Caco-2 (cell line): ENCODE results near the gene SQSTM1. TPM values are rescaled to one million over a fixed set of nuclear protein-coding genes. Genes with fewer than 3 reads are reported as not detected.
A peak's percentile ranks its signal among the peaks of the same experiment; 100 is the strongest.

ENCODE experiments used
- BruUV-seq: library from RNA; stranded (reverse); fragments of 400-500 nt; replicated peaks from 2 replicates; lab custom pipeline; 2021; lab: Mats Ljungman, UMichigan
- CTCF ChIA-PET: fragments of 300-600 bp; sonication (Branson Sonifier 250); formaldehyde crosslinking; loops from one replicate; lab custom pipeline; 2022; ENCODE audit warnings: antibody characterized with exemption; lab: Charles Lee
- POLR2A ChIA-PET: fragments of 300-600 bp; sonication (Branson Sonifier 250); formaldehyde crosslinking; loops from one replicate; lab custom pipeline; 2022; ENCODE audit warnings: antibody characterized with exemption; lab: Charles Lee
- DNase-seq, 2 experiments: peaks; one replicate each; pipeline versions ENCODE4 v3.0.0 to v3.0.0-alpha.2; 2020 to 2022
- H3K27me3 ChIP-seq: replicated peaks from 2 replicates; pipeline ENCODE4 v1.6.0; 2011; ENCODE audit warnings: low read length; ENCODE audit not compliant: control insufficient read depth, insufficient read depth
- H3K36me3 ChIP-seq: 2 replicates; pipeline ENCODE4 v1.5.1; 2011; ENCODE audit warnings: low read length; ENCODE audit not compliant: control insufficient read depth, insufficient read depth
- H3K4me1 ChIP-seq: fragments of 250-450 bp; sonication (Bioruptor Pico); 2 replicates; pipeline ENCODE4 v1.5.1; 2020; ENCODE audit warnings: mild to moderate bottlenecking
- H3K4me3 ChIP-seq: 2 replicates; pipeline ENCODE4 v1.5.1; 2011; ENCODE audit warnings: low read depth, mild to moderate bottlenecking, control low read depth, low read length
- H3K9me3 ChIP-seq: fragments of 250-450 bp; sonication (Bioruptor Pico); 2 replicates; pipeline ENCODE4 v1.5.1; 2020; ENCODE audit warnings: mild to moderate bottlenecking, moderate library complexity
- H3K27ac Mint-ChIP-seq: one replicate; pipeline ENCODE4 v1.8.0; 2022; ENCODE audit warnings: mixed read lengths; ENCODE audit not compliant: unreplicated experiment
- H3K27me3 Mint-ChIP-seq: one replicate; pipeline ENCODE4 v1.8.0; 2022; ENCODE audit warnings: mixed read lengths; ENCODE audit not compliant: insufficient read depth, unreplicated experiment
- H3K36me3 Mint-ChIP-seq: one replicate; pipeline ENCODE4 v1.8.0; 2022; ENCODE audit warnings: mild to moderate bottlenecking, mixed read lengths; ENCODE audit not compliant: insufficient read depth, unreplicated experiment
- H3K4me1 Mint-ChIP-seq: one replicate; pipeline ENCODE4 v1.8.0; 2022; ENCODE audit warnings: low read depth, mixed read lengths; ENCODE audit not compliant: unreplicated experiment
- H3K4me3 Mint-ChIP-seq: one replicate; pipeline ENCODE4 v1.8.0; 2022; ENCODE audit warnings: mild to moderate bottlenecking, moderate library complexity, mixed read lengths; ENCODE audit not compliant: unreplicated experiment
- H3K9me3 Mint-ChIP-seq: one replicate; pipeline ENCODE4 v1.8.0; 2022; ENCODE audit warnings: mixed read lengths; ENCODE audit not compliant: unreplicated experiment
- CTCF ChIP-seq, 2 experiments: fragments of 200-600 bp in 1 of 2; IDR thresholded peaks; 1 replicate in 1 of 2; 2 replicates in 1 of 2; pipeline versions ENCODE4 v1.5.1 to v1.8.0; 2011 to 2022; ENCODE audit warnings: antibody characterized with exemption in 1 of 2, control low read depth in 1 of 2, inconsistent platforms in 1 of 2, low read depth in 1 of 2, low read length in 1 of 2, mild to moderate bottlenecking in 1 of 2, moderate library complexity in 1 of 2; ENCODE audit not compliant: insufficient read depth in 1 of 2, severe bottlenecking in 1 of 2, unreplicated experiment in 1 of 2
- intact Hi-C: fragments of 100-400 bp; cut with micrococcal nuclease; formaldehyde crosslinking; loops from one replicate; pipeline ENCODE4 v1.10.0; 2022; ENCODE audit not compliant: unreplicated experiment
- total RNA-seq: library from RNA; stranded (reverse); gene quantifications from 2 replicates; pipeline ENCODE4 v1.2.3, GENCODE V29; 2022

SQSTM1 gene
- total RNA-seq, 1 experiment from 2014 or later: 259 TPM

- peak; percentile 10 to 20 for TF ChIP-seq CTCF (IDR thresholded peaks at IDR 0.05; ENCODE audit: insufficient read depth in 1 of 2, low read depth in 1 of 2, low read length in 1 of 2, severe bottlenecking in 1 of 2, unreplicated experiment in 1 of 2)
- H3K9me3 Mint-ChIP-seq: no peaks in the 10 kb centered on the region
- intact Hi-C loops: no loop called here
- H3K4me1 Mint-ChIP-seq: peaks cover 20% of the 10 kb centered on the region
- no peaks in the 10 kb centered on the region for H3K9me3 ChIP-seq
- peaks cover 21% of the 10 kb centered on the region for H3K4me1 ChIP-seq
- ChIA-PET POLR2A (no interaction called here), CTCF (no interaction called here)
- no peak overlapping the region for H3K4me3 Mint-ChIP-seq
- no TSS peak for BruUV-seq
- no peaks in the 10 kb centered on the region for H3K27me3 Mint-ChIP-seq
- H3K27me3 ChIP-seq: no peaks in the 10 kb centered on the region
- H3K36me3 Mint-ChIP-seq: peaks cover 76% of the 10 kb centered on the region
- H3K36me3 ChIP-seq: peaks cover 10% of the 10 kb centered on the region
- H3K27ac Mint-ChIP-seq: no peak overlapping the region
- no peak overlapping the region for H3K4me3 ChIP-seq
- DNase-seq: peak in 1 of 2 experiments; percentile 46
Measured at GRCh38 chr5:179801304-179802206, 19.1 kb upstream of the SQSTM1 start.

DNA sequence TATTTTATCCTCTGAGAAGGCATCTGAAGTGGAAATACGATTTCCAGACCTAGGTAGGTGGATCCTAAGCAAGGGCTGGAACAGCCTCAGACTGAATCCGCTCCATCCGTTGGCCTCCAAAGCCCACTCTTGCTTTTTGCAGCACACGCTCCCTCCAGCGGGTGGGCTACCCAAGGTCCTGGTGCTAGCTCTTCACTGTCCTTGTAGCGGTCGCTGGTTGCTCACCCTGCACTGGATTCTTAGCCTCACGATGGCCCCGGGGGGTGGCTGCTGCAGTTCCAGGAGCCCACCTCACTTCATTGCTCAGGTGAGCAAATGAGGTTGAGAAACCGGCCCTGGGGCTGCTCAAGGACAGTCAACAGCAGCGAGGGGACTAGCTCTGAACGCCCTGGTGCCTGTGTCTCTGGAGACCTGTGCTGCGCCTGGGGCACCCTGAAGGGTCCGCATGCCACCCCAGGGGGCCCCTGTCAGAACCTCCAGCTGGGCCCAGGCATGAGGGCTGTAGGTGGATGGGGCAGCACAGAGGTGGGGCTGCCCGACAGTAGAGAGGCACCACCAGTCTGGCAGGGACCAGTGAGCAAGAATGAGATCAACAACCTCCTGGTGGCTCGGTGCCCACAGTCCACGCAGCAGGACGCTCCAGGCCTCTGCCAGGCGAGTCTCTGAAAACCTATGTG is 18.4 kb upstream of the SQSTM1 start:
- POLR2A ChIA-PET: no interaction called here
- no peak for TF ChIP-seq CTCF (IDR thresholded peaks at IDR 0.05; ENCODE audit: insufficient read depth in 1 of 2, low read depth in 1 of 2, low read length in 1 of 2, severe bottlenecking in 1 of 2, unreplicated experiment in 1 of 2)
- Mint-ChIP-seq H3K4me1 (peaks cover 13% of the 10 kb centered on the region), H3K9me3 (no peaks in the 10 kb centered on the region), H3K27ac (no peak overlapping the region), H3K27me3 (no peaks in the 10 kb centered on the region), H3K36me3 (peaks cover 68% of the 10 kb centered on the region), H3K4me3 (no peak overlapping the region)
- CTCF ChIA-PET: no interaction called here
- DNase-seq: no peak
- no TSS peak for BruUV-seq
- Histone ChIP-seq H3K4me3 (no peak overlapping the region), H3K4me1 (peaks cover 18% of the 10 kb centered on the region), H3K27me3 (no peaks in the 10 kb centered on the region), H3K36me3 (peaks cover 9% of the 10 kb centered on the region), H3K9me3 (no peaks in the 10 kb centered on the region)
- intact Hi-C loops: no loop called here

DNA sequence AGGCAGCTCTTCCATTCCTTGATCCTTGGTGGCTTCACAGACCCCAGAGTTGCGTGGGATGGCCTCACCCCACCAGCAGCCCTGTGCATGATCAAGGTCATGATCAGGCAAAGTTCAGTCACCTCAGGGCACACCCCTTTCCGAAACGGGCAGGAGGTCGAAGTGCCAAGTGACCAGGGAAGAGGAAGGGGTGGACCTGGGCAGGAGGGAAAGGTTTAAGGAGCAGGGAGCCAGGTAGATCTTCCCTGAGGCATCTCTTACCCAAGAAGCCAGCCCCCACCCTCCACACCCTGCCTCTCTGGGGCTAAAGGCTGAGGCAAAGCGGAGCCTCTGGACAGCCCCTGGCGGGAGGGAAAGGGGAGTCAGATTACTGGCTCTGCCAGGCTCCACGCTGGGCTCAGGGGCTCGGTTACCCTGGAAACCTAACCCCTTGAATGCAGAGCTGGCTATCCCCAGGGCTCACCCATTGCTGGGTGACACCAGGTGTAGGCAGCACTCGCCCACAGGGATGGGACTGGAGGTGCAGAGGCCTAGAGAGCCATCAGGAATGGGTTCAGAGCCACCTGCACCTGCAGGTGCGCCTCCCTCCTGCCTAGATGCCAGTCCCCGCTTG is 17.6 kb upstream of the SQSTM1 start:
- Mint-ChIP-seq H3K9me3 (no peaks in the 10 kb centered on the region), H3K27me3 (no peaks in the 10 kb centered on the region), H3K36me3 (peaks cover 69% of the 10 kb centered on the region), H3K4me1 (peaks cover 13% of the 10 kb centered on the region), H3K4me3 (no peak overlapping the region), H3K27ac (no peak overlapping the region)
- intact Hi-C loops: no loop called here
- Histone ChIP-seq H3K27me3 (no peaks in the 10 kb centered on the region), H3K9me3 (no peaks in the 10 kb centered on the region), H3K36me3 (peaks cover 9% of the 10 kb centered on the region), H3K4me1 (peaks cover 18% of the 10 kb centered on the region), H3K4me3 (no peak overlapping the region)
- no peak for TF ChIP-seq CTCF (IDR thresholded peaks at IDR 0.05; ENCODE audit: insufficient read depth in 1 of 2, low read depth in 1 of 2, low read length in 1 of 2, severe bottlenecking in 1 of 2, unreplicated experiment in 1 of 2)
- ChIA-PET CTCF (no interaction called here), POLR2A (no interaction called here)
- DNase-seq: no peak
- BruUV-seq: no TSS peak
